ENCODE results near the gene PTX4. TPM values are rescaled to one million over a fixed set of nuclear protein-coding genes. Genes with fewer than 3 reads are reported as not detected.

Gene PTX4
- total and polyA plus RNA-seq, 4 donors = 0.08 to 0.61 TPM; not detected in 2

- no peaks in the 10 kb centered on the region for H3K9me3 ChIP-seq (ENCODE audit: control insufficient read depth in 4 of 4, low read length in 3 of 4)
- H3K27ac ChIP-seq (ENCODE audit: low read depth in 1 of 2, low read length in 2 of 2) = no peak overlapping the region
- 97% methylated on average over 34 of the region's 34 CpGs for WGBS
- peaks cover 0 to 52% (median 7%) of the 10 kb centered on the region in 4 donors for H3K36me3 ChIP-seq (ENCODE audit: control insufficient read depth in 4 of 4, insufficient read depth in 3 of 4, low read depth in 1 of 4, low read length in 3 of 4)
- no peak overlapping the region for H3K4me3 ChIP-seq (ENCODE audit: low read depth in 1 of 3, low read length in 3 of 3)
- TF ChIP-seq FOXA2 (IDR thresholded peaks at IDR 0.05) (no peak), RXRA (IDR thresholded peaks at IDR 0.05) (no peak), MAX (IDR thresholded peaks at IDR 0.05) (no peak), EGR1 (IDR thresholded peaks at IDR 0.05; ENCODE audit: low read depth in 2 of 2) (no peak), NR2F2 (IDR thresholded peaks at IDR 0.05) (no peak), FOXA1 (IDR thresholded peaks at IDR 0.05) (no peak), TAF1 (conservative IDR thresholded peaks at IDR 0.05) (no peak), REST (IDR thresholded peaks at IDR 0.05) (no peak), RAD21 (IDR thresholded peaks at IDR 0.05) (no peak), JUND (IDR thresholded peaks at IDR 0.05) (no peak), HNF4G (IDR thresholded peaks at IDR 0.05) (no peak), SP1 (IDR thresholded peaks at IDR 0.05) (no peak), HNF4A (conservative IDR thresholded peaks at IDR 0.05) (no peak), GABPA (IDR thresholded peaks at IDR 0.05 in 1 of 2, conservative IDR thresholded peaks at IDR 0.05 in 1 of 2) (no peak)
- TF ChIP-seq, protein P1, sequence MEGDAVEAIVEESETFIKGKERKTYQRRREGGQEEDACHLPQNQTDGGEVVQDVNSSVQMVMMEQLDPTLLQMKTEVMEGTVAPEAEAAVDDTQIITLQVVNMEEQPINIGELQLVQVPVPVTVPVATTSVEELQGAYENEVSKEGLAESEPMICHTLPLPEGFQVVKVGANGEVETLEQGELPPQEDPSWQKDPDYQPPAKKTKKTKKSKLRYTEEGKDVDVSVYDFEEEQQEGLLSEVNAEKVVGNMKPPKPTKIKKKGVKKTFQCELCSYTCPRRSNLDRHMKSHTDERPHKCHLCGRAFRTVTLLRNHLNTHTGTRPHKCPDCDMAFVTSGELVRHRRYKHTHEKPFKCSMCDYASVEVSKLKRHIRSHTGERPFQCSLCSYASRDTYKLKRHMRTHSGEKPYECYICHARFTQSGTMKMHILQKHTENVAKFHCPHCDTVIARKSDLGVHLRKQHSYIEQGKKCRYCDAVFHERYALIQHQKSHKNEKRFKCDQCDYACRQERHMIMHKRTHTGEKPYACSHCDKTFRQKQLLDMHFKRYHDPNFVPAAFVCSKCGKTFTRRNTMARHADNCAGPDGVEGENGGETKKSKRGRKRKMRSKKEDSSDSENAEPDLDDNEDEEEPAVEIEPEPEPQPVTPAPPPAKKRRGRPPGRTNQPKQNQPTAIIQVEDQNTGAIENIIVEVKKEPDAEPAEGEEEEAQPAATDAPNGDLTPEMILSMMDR (IDR thresholded peaks at IDR 0.05; ENCODE audit: low read depth, low read length, missing input control) = no peak
- TF ChIP-seq, protein P2, sequence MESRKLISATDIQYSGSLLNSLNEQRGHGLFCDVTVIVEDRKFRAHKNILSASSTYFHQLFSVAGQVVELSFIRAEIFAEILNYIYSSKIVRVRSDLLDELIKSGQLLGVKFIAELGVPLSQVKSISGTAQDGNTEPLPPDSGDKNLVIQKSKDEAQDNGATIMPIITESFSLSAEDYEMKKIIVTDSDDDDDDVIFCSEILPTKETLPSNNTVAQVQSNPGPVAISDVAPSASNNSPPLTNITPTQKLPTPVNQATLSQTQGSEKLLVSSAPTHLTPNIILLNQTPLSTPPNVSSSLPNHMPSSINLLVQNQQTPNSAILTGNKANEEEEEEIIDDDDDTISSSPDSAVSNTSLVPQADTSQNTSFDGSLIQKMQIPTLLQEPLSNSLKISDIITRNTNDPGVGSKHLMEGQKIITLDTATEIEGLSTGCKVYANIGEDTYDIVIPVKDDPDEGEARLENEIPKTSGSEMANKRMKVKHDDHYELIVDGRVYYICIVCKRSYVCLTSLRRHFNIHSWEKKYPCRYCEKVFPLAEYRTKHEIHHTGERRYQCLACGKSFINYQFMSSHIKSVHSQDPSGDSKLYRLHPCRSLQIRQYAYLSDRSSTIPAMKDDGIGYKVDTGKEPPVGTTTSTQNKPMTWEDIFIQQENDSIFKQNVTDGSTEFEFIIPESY (IDR thresholded peaks at IDR 0.05) = no peak
- TF ChIP-seq, protein P3, sequence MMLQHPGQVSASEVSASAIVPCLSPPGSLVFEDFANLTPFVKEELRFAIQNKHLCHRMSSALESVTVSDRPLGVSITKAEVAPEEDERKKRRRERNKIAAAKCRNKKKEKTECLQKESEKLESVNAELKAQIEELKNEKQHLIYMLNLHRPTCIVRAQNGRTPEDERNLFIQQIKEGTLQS (IDR thresholded peaks at IDR 0.05) = no peak
- DNase-seq (ENCODE audit: low spot score) = no peak
- no peaks in the 10 kb centered on the region for H3K4me1 ChIP-seq (ENCODE audit: control insufficient read depth in 4 of 4, insufficient read depth in 4 of 4, low read length in 3 of 4)
- no peak overlapping the region for H3K9ac ChIP-seq (ENCODE audit: low read depth in 1 of 2, low read length in 2 of 2)
- no peaks in the 10 kb centered on the region for H3K27me3 ChIP-seq (ENCODE audit: control insufficient read depth in 4 of 4, insufficient read depth in 4 of 4, low read length in 3 of 4)
These were observed 36.9 kb downstream of the PTX4 start for GRCh38 chr16:1451702-1452392.

Data from liver (tissue), 9 donors.